Pancreas (tissue), 10 donors: ENCODE measurements around the gene ACVRL1. TPM values are rescaled to one million over a fixed set of nuclear protein-coding genes. Genes with fewer than 3 reads are reported as not detected.

Experiments used
- ATAC-seq, 4 donors: fragments of 200-7000 bp; cut with Tn5 transposase; one replicate each; pipeline versions ENCODE4 v1.8.0 to v1.9.1; 2020; ENCODE audit warnings: mild to moderate bottlenecking in 4 of 4, moderate library complexity in 4 of 4
- DNase-seq, 6 donors: peaks; one replicate each; pipeline ENCODE4 v3.0.0-alpha.2; 2020
- FAIRE-seq: peaks from 2 replicates; lab custom pipeline; 2012; peaks lifted over from hg19 to GRCh38; lab: Jason Lieb, UNC
- H3K27ac ChIP-seq, 4 donors: fragments of 200-600 bp; sonication (generic); 1 replicate in 3 of 4; 2 replicates in 1 of 4; pipeline versions ENCODE4 v1.5.0 to v1.8.0; 2020
- H3K27me3 ChIP-seq, 4 donors: fragments of 200-600 bp; one replicate each; pipeline ENCODE4 v1.8.0; 2021
- H3K36me3 ChIP-seq, 3 donors: fragments of 200-600 bp; sonication (generic) in 1 of 3; one replicate each; pipeline versions ENCODE4 v1.5.0 to v1.8.0; 2020 to 2021
- H3K4me1 ChIP-seq, 3 donors: fragments of 200-600 bp; one replicate each; pipeline ENCODE4 v1.8.0; 2021
- H3K4me3 ChIP-seq, 4 donors: fragments of 200-600 bp; sonication (generic) in 2 of 4; one replicate each; pipeline versions ENCODE4 v1.5.0 to v1.8.0; 2020 to 2021
- H3K9me3 ChIP-seq, 4 donors: fragments of 200-600 bp; one replicate each; pipeline ENCODE4 v1.8.0; 2021
- CTCF ChIP-seq, 4 donors: fragments of 200-600 bp; sonication (generic) in 3 of 4; IDR thresholded peaks; one replicate each; pipeline versions ENCODE4 v1.5.0 to v1.8.0; 2021; ENCODE audit warnings: antibody characterized with exemption in 4 of 4
- WGBS, 2 donors: extraction: QIAGEN DNeasy Blood & Tissue Kit; methylation state at CpG; one replicate each; pipeline ENCODE4 v1.1.7; 2013; 5-methylcytosine and 5-hydroxymethylcytosine counted together
- intact Hi-C, 3 donors: fragments of 100-400 bp; cut with DNase I; formaldehyde crosslinking; loops; one replicate each; pipeline versions ENCODE4 v1.11.1 to v1.14.2; 2022
- polyA plus RNA-seq, 2 donors: library from polyadenylated mRNA; stranded (reverse); fragments of 200-250 nt; gene quantifications; one replicate each; pipeline ENCODE4 v1.2.3, GENCODE V29; 2013
- total RNA-seq, 6 donors: library from RNA; stranded (reverse); fragmentation: NEBNext Ultra II Directional in 4 of 6; extraction: Animal tissue kit (Norgen Biotek cat#: 25700) in 4 of 6; gene quantifications; one replicate each; pipeline versions ENCODE4 v1.2.1 to v1.2.4, GENCODE V29; 2021 to 2023
- donor health status: healthy with polysubstance abuse.
- donor health status: DM: no; HTN: no; CAD: no; lungs with moderate emphysema.
- donor health status: DM: no; HTN: no; CAD: no.
- donor health status: control.
- donor health status: control.
- donor health status: Bipolar disorder and iron deficiency.
- donor health status: DM: yes; HTN: yes; CAD: no.
- donor health status: DM: no; HTN: no; CAD: no.
- donor health status: DM: no; HTN: no; CAD: no.
- donor health status: DM: yes; HTN: yes; CAD: no.

ACVRL1 gene
- total and polyA plus RNA-seq, 8 donors = 6.6 to 20.8 (median 13.1) TPM

GRCh38 chr12:51949342-51950030, 42.2 kb downstream of the ACVRL1 start:
- no peak overlapping the region for H3K4me3 ChIP-seq
- intact Hi-C loops = no loop called here
- no peak overlapping the region for H3K27ac ChIP-seq
- no peaks in the 10 kb centered on the region for H3K36me3 ChIP-seq
- FAIRE-seq (no peak), DNase-seq (no peak), ATAC-seq (no peak)
- no peaks in the 10 kb centered on the region for H3K9me3 ChIP-seq
- no peak for TF ChIP-seq CTCF (IDR thresholded peaks at IDR 0.05)
- peaks cover 7 to 13% (median 11%) of the 10 kb centered on the region in 3 donors for H3K4me1 ChIP-seq
- H3K27me3 ChIP-seq = no peaks in the 10 kb centered on the region
- WGBS, 2 donors = 77 to 78% methylated on average over 6 of the region's 6 CpGs

- 1% methylated on average over 5 of the region's 5 CpGs for WGBS, 2 donors
- Histone ChIP-seq H3K36me3 (no peaks in the 10 kb centered on the region), H3K4me1 (peaks cover 13 to 25% (median 23%) of the 10 kb centered on the region in 3 donors), H3K9me3 (no peaks in the 10 kb centered on the region), H3K4me3 (peak overlapping the region; percentile 20 to 43 (median 37)), H3K27me3 (no peaks in the 10 kb centered on the region), H3K27ac (peak overlapping the region in 2 of 4 donors; percentile 10 to 62)
- ATAC-seq (no peak), FAIRE-seq (no peak), DNase-seq (no peak)
- intact Hi-C loops = no loop called here
- TF ChIP-seq CTCF (IDR thresholded peaks at IDR 0.05) = no peak
These were observed 43.4 kb downstream of the ACVRL1 start for GRCh38 chr12:51950682-51951198.

- no peak for TF ChIP-seq CTCF (IDR thresholded peaks at IDR 0.05)
- WGBS, 2 donors = 0 to 2% methylated on average over 32 to 86 of the region's 86 CpGs
- H3K27ac ChIP-seq = peak within 1 kb of the TSS; percentile 87 to 98 (median 96)
These were observed 44.0 kb downstream of the ACVRL1 start, which contains the start of gene ACVR1B for GRCh38 chr12:51951199-51951842. Gene ACVR1B (plus strand): TSS chr12:51951699. CDS start chr12:51951744, 45 bp downstream.

GRCh38 chr12:51951843-51952722, 44.8 kb downstream of the ACVRL1 start:
- H3K4me1 ChIP-seq = peaks cover 18 to 33% (median 31%) of the 10 kb centered on the region in 3 donors
- H3K4me3 ChIP-seq = peak overlapping the region; percentile 86 to 100 (median 94)
- TF ChIP-seq CTCF (IDR thresholded peaks at IDR 0.05) = no peak
- DNase-seq (peak in 5 of 6 donors; percentile 25 to 83 (median 55)), ATAC-seq (peak; percentile 2 to 21 (median 10)), FAIRE-seq (no peak)
- 1% methylated on average over 21 to 50 of the region's 50 CpGs for WGBS, 2 donors
- intact Hi-C loops = no loop called here
- no peaks in the 10 kb centered on the region for H3K9me3 ChIP-seq
- no peaks in the 10 kb centered on the region for H3K36me3 ChIP-seq
- peak overlapping the region; percentile 87 to 98 (median 96) for H3K27ac ChIP-seq
- H3K27me3 ChIP-seq = no peaks in the 10 kb centered on the region

More at GRCh38 chr12:51951199-51951842, 44.0 kb downstream of the ACVRL1 start, which contains the start of gene ACVR1B:
- intact Hi-C loops = no loop called here
- Histone ChIP-seq H3K36me3 (no peaks in the 10 kb centered on the region), H3K27me3 (no peaks in the 10 kb centered on the region), H3K9me3 (no peaks in the 10 kb centered on the region), H3K4me1 (peaks cover 18 to 31% (median 29%) of the 10 kb centered on the region in 3 donors), H3K4me3 (peak within 1 kb of the TSS; percentile 86 to 100 (median 94))
- FAIRE-seq (no peak), DNase-seq (peak; percentile 89 to 96 (median 92)), ATAC-seq (peak; percentile 80 to 89 (median 84))
